GM23338 (cell line): ENCODE data around the gene ARHGAP42. TPM values are rescaled to one million over a fixed set of nuclear protein-coding genes. Genes with fewer than 3 reads are reported as not detected.
A peak's percentile ranks its signal among the peaks of the same experiment; 100 is the strongest.

Source experiments
- ATAC-seq: fragments of 200-7000 bp; cut with Tn5 transposase; 3 replicates; pipeline ENCODE4 v1.9.1; 2020
- DNase-seq: peaks from one replicate; pipeline ENCODE4 v3.0.0-alpha.2; 2015; ENCODE audit warnings: low spot score
- H2AFZ ChIP-seq: fragments of 200-600 bp; sonication (generic); 2 replicates; pipeline ENCODE4 v1.8.0; 2016; ENCODE audit warnings: antibody characterized with exemption, mild to moderate bottlenecking, moderate library complexity
- H3F3A ChIP-seq: fragments of 200-600 bp; sonication (generic); replicated peaks from 2 replicates; pipeline ENCODE4 v1.8.0; 2017; ENCODE audit warnings: antibody characterized with exemption, mixed run types, low read depth
- H3K27ac ChIP-seq: fragments of 200-600 bp; sonication (generic); 2 replicates; pipeline ENCODE4 v1.6.1; 2016; ENCODE audit warnings: low read depth
- H3K27me3 ChIP-seq: fragments of 200-600 bp; sonication (generic); 2 replicates; pipeline ENCODE4 v1.8.0; 2016; ENCODE audit warnings: mild to moderate bottlenecking, mixed run types, moderate library complexity; ENCODE audit not compliant: insufficient read depth
- H3K36me3 ChIP-seq: fragments of 200-600 bp; sonication (generic); 2 replicates; pipeline ENCODE4 v1.8.0; 2016; ENCODE audit warnings: mild to moderate bottlenecking; ENCODE audit not compliant: insufficient read depth
- H3K4me1 ChIP-seq: fragments of 200-600 bp; sonication (generic); 2 replicates; pipeline ENCODE4 v1.8.0; 2016; ENCODE audit warnings: mild to moderate bottlenecking, moderate library complexity; ENCODE audit not compliant: insufficient read depth
- H3K4me2 ChIP-seq: fragments of 200-600 bp; sonication (generic); 2 replicates; pipeline ENCODE4 v1.7.1; 2017; ENCODE audit warnings: mixed run types
- H3K4me3 ChIP-seq: fragments of 200-600 bp; sonication (generic); 2 replicates; pipeline ENCODE4 v1.6.1; 2016; ENCODE audit warnings: mixed run types
- H3K79me2 ChIP-seq: fragments of 200-600 bp; sonication (generic); replicated peaks from 2 replicates; pipeline ENCODE4 v1.8.0; 2017; ENCODE audit warnings: mild to moderate bottlenecking; ENCODE audit not compliant: insufficient read depth
- H3K9me2 ChIP-seq: fragments of 200-600 bp; sonication (generic); 2 replicates; pipeline ENCODE4 v1.8.0; 2017; ENCODE audit not compliant: insufficient read depth
- H4K20me1 ChIP-seq: fragments of 200-600 bp; sonication (generic); replicated peaks from 2 replicates; pipeline ENCODE4 v1.8.0; 2017; ENCODE audit warnings: mild to moderate bottlenecking; ENCODE audit not compliant: insufficient read depth
- H3K27ac Mint-ChIP-seq: 2 replicates; pipeline ENCODE4 v1.8.0; 2020; ENCODE audit warnings: inconsistent platforms, mild to moderate bottlenecking, moderate library complexity, mixed read lengths
- H3K27me3 Mint-ChIP-seq: 3 replicates; pipeline ENCODE4 v1.8.0; 2022; ENCODE audit warnings: low read depth, mild to moderate bottlenecking, moderate library complexity, mixed read lengths, inconsistent platforms; ENCODE audit not compliant: insufficient read depth, poor library complexity
- H3K36me3 Mint-ChIP-seq: 3 replicates; pipeline ENCODE4 v1.8.0; 2021; ENCODE audit warnings: low read depth, mild to moderate bottlenecking, inconsistent platforms, moderate library complexity, mixed read lengths
- H3K4me1 Mint-ChIP-seq: 3 replicates; pipeline ENCODE4 v1.8.0; 2020; ENCODE audit warnings: mild to moderate bottlenecking, inconsistent platforms, mixed read lengths
- H3K4me3 Mint-ChIP-seq: 3 replicates; pipeline ENCODE4 v1.8.0; 2021; ENCODE audit warnings: moderate library complexity, mild to moderate bottlenecking, inconsistent platforms, mixed read lengths
- H3K9me3 Mint-ChIP-seq: 3 replicates; pipeline ENCODE4 v1.8.0; 2020; ENCODE audit warnings: moderate library complexity, mild to moderate bottlenecking, inconsistent platforms, mixed read lengths
- CTCF ChIP-seq, 2 experiments: fragments of 200-600 bp in 1 of 2; sonication (generic) in 1 of 2; conservative IDR thresholded peaks; 2 replicates each; pipeline versions ENCODE4 v1.5.1 to v1.6.1; 2016 to 2017; ENCODE audit warnings: antibody characterized with exemption in 2 of 2, low read depth in 2 of 2, mild to moderate bottlenecking in 2 of 2, moderate library complexity in 1 of 2
- JUNB ChIP-seq: IDR thresholded peaks from one replicate; pipeline ENCODE4 v1.6.1; 2016; ENCODE audit warnings: antibody characterized with exemption; ENCODE audit not compliant: unreplicated experiment
- REST ChIP-seq: IDR thresholded peaks from one replicate; pipeline ENCODE4 v1.6.1; 2018; ENCODE audit warnings: antibody characterized with exemption; ENCODE audit not compliant: unreplicated experiment
- ZNF114 ChIP-seq: fragments of 250-450 bp; sonication (Bioruptor Pico); IDR thresholded peaks from 2 replicates; pipeline ENCODE4 v1.5.0; 2020; ENCODE audit warnings: mild to moderate bottlenecking, moderate library complexity
- ZNF462 ChIP-seq: fragments of 250-450 bp; sonication (Bioruptor Pico); IDR thresholded peaks from 2 replicates; pipeline ENCODE4 v1.5.0; 2020; ENCODE audit warnings: mild to moderate bottlenecking, moderate library complexity
- polyA plus RNA-seq: library from polyadenylated mRNA; unstranded; fragments of >200 nt; fragmentation: Nextera tagmentation; extraction: Ambion mirVana; gene quantifications from 2 replicates; pipeline ENCODE4 v1.2.1, GENCODE V29; 2016
- total RNA-seq: library from RNA; depleted of rRNA; stranded (reverse); fragments of >200 nt; shearing (Covaris generic); gene quantifications from 2 replicates; pipeline ENCODE4 v1.2.3, GENCODE V29; 2014

Gene ARHGAP42
- total and polyA plus RNA-seq, 2 experiments from 2014 or later, result 23.7 to 35.7 TPM

GRCh38 chr11:100774132-100774531 is 87.0 kb downstream of the ARHGAP42 start:
- Mint-ChIP-seq H3K4me1 (peaks cover 19% of the 10 kb centered on the region), H3K9me3 (no peaks in the 10 kb centered on the region), H3K27me3 (no peaks in the 10 kb centered on the region), H3K36me3 (peaks cover 4% of the 10 kb centered on the region; the same call in 1 of the 3 replicates), H3K27ac (no peak overlapping the region), H3K4me3 (no peak overlapping the region)
- H3K4me1 ChIP-seq, result peaks cover 9% of the 10 kb centered on the region
- no peak overlapping the region for H3K4me3 ChIP-seq
- 0 out of 2 replicates have a peak overlapping the region, but pooled peaks have one; percentile 59 for H3K27ac ChIP-seq
- H3K4me2 ChIP-seq, result no peak overlapping the region
- TF ChIP-seq ZNF462 (CRISPR knock-in tag) (no peak), CTCF (conservative IDR thresholded peaks at IDR 0.05; ENCODE audit: low read depth in 2 of 2) (no peak), ZNF114 (CRISPR knock-in tag) (no peak), JUNB (no peak), REST (no peak)
- H3K9me2 ChIP-seq, result no peaks in the 10 kb centered on the region
- H4K20me1 ChIP-seq, result no peaks in the 10 kb centered on the region
- no peak overlapping the region for H2AFZ ChIP-seq
- ATAC-seq, result no peak
- no peaks in the 10 kb centered on the region for H3K27me3 ChIP-seq
- H3K36me3 ChIP-seq, result peaks cover 5% of the 10 kb centered on the region; the same call in 1 of the 2 replicates
- peaks cover 5% of the 10 kb centered on the region; the same call in 1 of the 2 replicates for H3K79me2 ChIP-seq
- DNase-seq, result no peak
- H3F3A ChIP-seq, result no peaks in the 10 kb centered on the region
